SH-SY5Y (cell line): ENCODE measurements around the gene ANO6.

Experiments
- GATA2 ChIP-seq: IDR thresholded peaks from 2 replicates; pipeline ENCODE4 v1.6.1; 2011; ENCODE audit warnings: mild to moderate bottlenecking, low read depth, low read length
- GATA3 ChIP-seq: IDR thresholded peaks from 2 replicates; pipeline ENCODE4 v1.6.1; 2011; ENCODE audit warnings: low read depth, mild to moderate bottlenecking, low read length, moderate library complexity

DNA sequence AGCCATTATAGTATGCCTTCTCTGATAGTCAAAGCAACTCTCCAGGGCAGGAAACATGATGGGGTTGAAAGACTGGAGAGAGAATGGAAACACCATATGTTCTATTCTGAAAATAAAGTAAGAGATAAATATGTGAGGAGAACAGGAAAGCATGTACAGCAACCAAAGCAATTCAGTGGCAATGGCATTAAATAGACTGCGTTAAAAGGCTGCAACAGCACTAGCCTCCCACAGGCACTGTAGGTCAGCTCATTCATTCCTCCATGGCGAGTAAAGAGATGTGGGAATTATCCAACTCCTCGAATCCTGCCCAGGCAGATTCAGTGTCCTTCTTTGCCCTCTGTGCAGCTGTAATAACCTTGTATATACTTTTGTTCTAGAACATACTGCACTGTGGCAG lies 43.8 kb downstream of the ANO6 start:
- TF ChIP-seq GATA2: no peak
- no peak for TF ChIP-seq GATA3
